ENCODE measurements around the gene ACSM6. TPM values are rescaled to one million over a fixed set of nuclear protein-coding genes. Genes with fewer than 3 reads are reported as not detected.
"Not testable (repeated sequence)": the region's sequence is repeated elsewhere in the genome, so short reads cannot be mapped to it uniquely, and the experiment has no call there.

Gene ACSM6
- total RNA-seq, 1 experiment from 2014 or later: not detected

- no peak for DNase-seq (ENCODE audit: low spot score)
- in situ Hi-C loops (cut with HindIII; ENCODE audit: low sequenced_read_pairs): no loop called here
These were observed 17.7 kb downstream of the ACSM6 start for GRCh38 chr10:95211606-95212279.

DNA sequence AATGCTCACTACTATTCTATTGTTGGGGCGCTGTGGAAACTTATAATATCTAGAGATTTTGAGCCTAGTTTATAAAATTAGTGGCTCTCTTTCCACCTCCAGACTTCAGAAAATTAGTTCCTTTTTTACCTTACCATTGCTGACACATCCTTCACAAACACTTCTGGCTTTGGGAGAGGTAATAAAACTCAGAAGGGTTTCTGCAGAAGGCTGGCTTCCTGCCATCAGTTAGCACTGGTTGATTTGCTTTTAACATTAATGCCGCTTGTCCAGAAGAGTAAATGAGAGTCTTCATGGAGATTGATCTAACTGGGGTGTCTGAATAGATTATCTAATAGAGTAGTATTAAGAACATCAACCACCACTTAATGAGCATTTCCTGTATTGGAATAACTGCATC, 20.3 kb downstream of the ACSM6 start:
- DNase-seq (ENCODE audit: low spot score): no peak

DNA sequence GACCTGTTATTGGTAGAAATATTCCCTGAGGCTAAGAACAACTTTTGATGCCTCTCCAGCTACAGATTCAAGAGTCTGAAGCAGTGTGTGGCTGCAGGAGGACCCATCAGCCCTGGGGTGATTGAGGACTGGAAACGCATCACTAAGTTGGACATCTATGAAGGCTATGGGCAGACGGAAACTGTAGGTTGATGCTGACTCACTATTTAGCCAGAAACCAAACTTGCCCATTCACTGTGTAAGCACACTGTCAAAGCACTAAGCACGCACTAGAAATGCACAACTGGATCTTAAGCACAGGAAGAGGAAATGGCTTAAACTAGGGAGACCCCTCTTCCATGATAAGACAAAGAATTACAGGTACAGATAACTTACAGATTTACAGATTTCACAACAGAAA, 20.8 kb downstream of the ACSM6 start:
- no peak for DNase-seq (ENCODE audit: low spot score)
- in situ Hi-C loops (cut with HindIII; ENCODE audit: low sequenced_read_pairs): no loop called here

More for the DNA sequence above, 20.3 kb downstream of the ACSM6 start:
- in situ Hi-C loops (cut with HindIII; ENCODE audit: low sequenced_read_pairs): no loop called here

GRCh38 chr10:95217476-95217875, 23.4 kb downstream of the ACSM6 start:
- in situ Hi-C loops (cut with HindIII; ENCODE audit: low sequenced_read_pairs): no loop called here
- no peak for DNase-seq (ENCODE audit: low spot score)

- in situ Hi-C loops (cut with HindIII; ENCODE audit: low sequenced_read_pairs): no loop called here
- no peak for DNase-seq (ENCODE audit: low spot score)
These were observed 26.5 kb downstream of the ACSM6 start for GRCh38 chr10:95220539-95220938.

DNA sequence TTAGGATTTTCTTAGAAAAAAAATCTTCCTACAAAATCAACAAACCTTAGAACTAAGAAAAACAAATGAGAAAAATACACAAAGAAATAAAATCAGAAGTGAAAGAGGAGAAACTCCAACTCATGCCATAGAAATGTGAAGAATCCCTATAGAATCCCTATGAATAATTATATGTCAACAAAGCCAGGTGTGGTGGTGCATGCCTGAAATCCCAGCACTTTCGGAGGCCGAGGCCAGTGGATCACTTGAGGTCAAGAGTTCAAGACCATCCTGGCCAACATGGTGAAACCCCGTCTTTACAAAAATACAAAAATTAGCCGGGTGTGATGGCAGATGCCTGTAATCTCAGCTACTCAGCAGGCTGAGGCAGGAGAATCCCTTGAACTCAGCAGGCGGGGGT, 27.1 kb downstream of the ACSM6 start:
- DNase-seq (ENCODE audit: low spot score): no peak
- in situ Hi-C loops (cut with HindIII; ENCODE audit: low sequenced_read_pairs): no loop called here

DNA sequence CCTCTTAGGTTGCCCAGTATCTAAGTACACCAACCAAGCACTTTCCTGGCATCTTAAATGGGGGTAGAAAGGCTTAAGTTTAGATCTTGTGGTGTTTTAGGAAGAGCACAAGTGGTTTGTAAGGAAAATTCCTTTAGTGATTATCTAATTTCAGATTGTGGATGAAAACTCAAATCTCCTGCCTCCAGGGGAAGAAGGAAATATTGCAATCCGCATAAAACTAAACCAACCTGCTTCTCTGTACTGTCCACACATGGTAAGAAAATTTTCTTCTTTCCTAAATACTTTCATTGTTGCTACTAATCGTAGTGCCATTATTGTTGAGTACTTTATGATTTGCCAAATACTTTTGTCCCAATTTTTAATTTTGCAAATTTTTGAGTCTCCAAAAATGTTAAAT, 31.1 kb downstream of the ACSM6 start:
- in situ Hi-C loops (cut with HindIII; ENCODE audit: low sequenced_read_pairs): no loop called here
- DNase-seq (ENCODE audit: low spot score): no peak

- in situ Hi-C loops (cut with HindIII; ENCODE audit: low sequenced_read_pairs); DNase-seq (ENCODE audit: low spot score): not testable (repeated sequence)
These were observed 35.1 kb downstream of the ACSM6 start for GRCh38 chr10:95228934-95229723.

DNA sequence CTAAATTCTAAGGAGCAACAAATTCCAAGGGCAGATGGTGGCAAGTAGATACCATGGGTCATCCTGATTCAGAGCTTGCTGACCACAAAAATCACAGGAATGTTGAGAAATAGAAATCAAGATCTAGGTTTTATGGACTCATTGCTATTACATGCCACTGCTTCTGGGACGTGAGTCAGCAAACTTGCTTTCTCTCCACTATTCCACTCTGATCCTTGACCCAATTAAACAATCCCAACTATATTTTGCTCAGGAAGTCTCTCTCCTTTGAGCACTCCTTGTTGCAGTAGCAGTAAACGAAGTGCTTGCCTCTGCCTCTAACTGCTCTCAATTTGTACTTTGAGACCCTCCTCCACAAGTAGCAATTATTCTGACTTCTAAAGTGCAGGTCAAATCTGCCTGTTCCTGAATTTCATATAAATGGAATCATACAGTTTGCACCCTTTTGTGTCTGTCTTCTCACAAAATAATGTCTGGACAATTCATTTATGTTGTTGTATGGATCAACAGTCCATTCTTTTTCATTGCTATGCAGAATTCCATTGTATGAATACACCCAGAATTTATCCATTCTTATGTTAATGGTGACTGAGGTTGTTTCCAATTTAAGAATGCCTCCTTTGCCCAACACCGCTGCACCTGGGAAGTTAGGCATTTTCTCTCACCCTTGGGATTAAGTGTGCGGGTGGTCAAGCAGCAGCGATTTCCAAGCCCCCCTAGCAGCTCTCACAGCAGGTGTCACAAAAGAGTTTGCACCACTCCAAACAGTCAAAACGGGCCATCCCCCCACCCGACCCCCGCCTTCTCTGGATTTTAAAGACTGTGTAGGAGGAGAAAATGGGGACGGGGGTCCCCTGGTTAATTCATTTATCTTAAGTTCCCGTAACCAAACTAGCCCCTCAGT, 35.9 kb downstream of the ACSM6 start:
- in situ Hi-C loops (cut with HindIII; ENCODE audit: low sequenced_read_pairs): no loop called here
- DNase-seq (ENCODE audit: low spot score): no peak

GRCh38 chr10:95230677-95231586, 36.9 kb downstream of the ACSM6 start:
- in situ Hi-C loops (cut with HindIII; ENCODE audit: low sequenced_read_pairs): not testable (repeated sequence)
- DNase-seq (ENCODE audit: low spot score): peak; percentile 36

GRCh38 chr10:95233377-95234034, 39.5 kb downstream of the ACSM6 start:
- in situ Hi-C loops (cut with HindIII; ENCODE audit: low sequenced_read_pairs): no loop called here
- no peak for DNase-seq (ENCODE audit: low spot score)

DNA sequence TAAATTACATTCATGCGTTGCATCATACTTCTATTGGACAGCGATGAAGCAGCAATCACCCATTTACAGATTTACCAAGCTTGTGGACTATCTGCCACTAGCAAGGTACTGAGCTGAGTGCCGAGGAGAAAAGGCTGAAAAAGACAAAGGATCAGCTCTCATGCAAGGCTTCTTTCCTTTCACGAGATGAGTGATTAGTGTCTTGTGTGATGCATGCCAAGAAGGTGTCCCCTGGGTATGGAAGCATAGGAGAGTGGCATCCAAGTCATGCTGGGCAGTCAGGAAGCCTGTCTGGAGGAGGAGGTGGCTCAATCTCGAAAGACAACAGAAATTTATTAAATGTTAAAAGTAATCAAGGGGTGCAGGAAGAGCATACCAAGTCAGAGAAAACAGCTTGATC, 40.9 kb downstream of the ACSM6 start:
- in situ Hi-C loops (cut with HindIII; ENCODE audit: low sequenced_read_pairs): no loop called here
- no peak for DNase-seq (ENCODE audit: low spot score)

GRCh38 chr10:95235676-95236067, 41.6 kb downstream of the ACSM6 start:
- in situ Hi-C loops (cut with HindIII; ENCODE audit: low sequenced_read_pairs): no loop called here
- no peak for DNase-seq (ENCODE audit: low spot score)

- in situ Hi-C loops (cut with HindIII; ENCODE audit: low sequenced_read_pairs): no loop called here
- no peak for DNase-seq (ENCODE audit: low spot score)
These were observed 42.2 kb downstream of the ACSM6 start for GRCh38 chr10:95236068-95236903.

DNA sequence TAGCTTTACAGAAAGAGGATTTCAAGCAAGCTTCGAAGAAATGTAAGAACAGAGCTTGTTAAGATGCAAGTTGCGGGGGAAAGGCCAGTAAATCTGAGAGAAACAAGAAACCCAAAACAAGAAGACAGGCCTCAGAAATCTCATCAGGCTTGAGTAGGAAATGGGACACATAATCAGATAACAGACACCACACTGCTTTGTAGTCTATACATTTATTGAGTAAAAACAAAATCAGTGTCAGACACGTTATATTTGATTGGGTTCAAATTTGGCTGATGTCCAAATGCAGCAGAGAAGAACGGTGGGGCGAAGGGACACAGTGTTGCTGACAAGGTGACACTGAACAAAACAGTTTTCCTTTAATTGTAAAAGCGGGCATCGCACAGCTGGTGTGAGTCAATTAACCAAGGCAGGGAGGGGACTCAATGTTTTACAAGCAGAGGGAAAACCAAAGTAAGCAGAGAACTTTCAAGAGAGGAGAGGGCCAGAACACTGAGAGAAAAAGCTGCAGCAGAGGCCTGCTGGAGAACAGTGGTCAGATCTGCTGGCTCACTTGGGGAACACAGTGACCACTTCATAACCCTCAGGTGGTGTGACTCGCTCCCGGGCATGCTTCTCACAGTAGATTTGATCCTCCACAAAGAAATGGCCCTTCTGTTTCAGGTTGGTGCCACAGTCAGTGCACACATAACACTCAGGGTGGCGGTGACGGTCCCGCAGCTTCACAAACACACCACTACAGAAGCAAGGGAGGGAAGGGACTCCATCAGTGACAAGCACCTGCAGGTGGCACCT, 43.5 kb downstream of the ACSM6 start:
- in situ Hi-C loops (cut with HindIII; ENCODE audit: low sequenced_read_pairs): no loop called here
- no peak for DNase-seq (ENCODE audit: low spot score)

DNA sequence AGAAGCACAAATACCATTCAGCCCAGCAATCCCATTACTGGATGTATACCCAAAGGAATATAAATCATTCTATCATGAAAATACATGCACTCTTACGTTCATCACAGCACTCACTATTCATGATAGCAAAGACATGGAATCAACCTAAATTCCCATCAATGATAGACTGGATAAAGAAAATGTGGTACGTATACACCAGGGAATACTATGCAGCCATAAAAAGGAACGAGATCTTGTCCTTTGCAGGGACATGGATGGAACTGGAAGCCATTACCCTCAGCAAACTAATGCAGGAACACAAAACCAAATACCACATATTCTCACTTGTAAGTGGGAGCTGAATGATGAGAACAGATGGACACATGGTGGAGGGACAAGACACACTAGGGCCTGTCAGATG, 46.1 kb downstream of the ACSM6 start:
- DNase-seq (ENCODE audit: low spot score); in situ Hi-C loops (cut with HindIII; ENCODE audit: low sequenced_read_pairs): not testable (repeated sequence)

DNA sequence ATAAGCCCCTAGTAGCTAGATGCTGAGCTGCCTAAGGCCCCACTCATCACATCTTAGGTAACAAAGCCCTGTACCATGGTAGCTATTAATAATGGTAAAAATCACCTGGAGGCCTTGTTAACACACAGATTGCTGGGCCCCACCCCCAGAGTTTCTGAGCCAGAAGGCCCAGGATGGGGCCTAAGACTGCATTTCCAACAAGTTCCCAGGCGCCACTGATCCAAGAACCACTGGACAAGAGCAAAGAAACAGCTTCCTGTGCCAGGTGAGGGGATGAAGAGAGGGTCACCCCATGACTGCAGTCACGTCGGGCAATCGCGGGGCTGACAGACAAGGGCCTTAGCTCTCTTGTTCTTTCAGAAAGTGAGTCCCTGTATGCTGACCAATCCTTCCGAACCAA, 46.8 kb downstream of the ACSM6 start:
- in situ Hi-C loops (cut with HindIII; ENCODE audit: low sequenced_read_pairs): no loop called here
- no peak for DNase-seq (ENCODE audit: low spot score)

Measured in G401 (cell line).